GM18867 (cell line): Measurements from ENCODE around the gene MALAT1.
"Not testable (repeated sequence)": the region's sequence is repeated elsewhere in the genome, so short reads cannot be mapped to it uniquely, and the experiment has no call there.

Experiments used
- ATAC-seq: cut with Tn5 transposase; IDR thresholded peaks from one replicate; pipeline ENCODE4 v1.9.1; 2021; ENCODE audit warnings: mild to moderate bottlenecking, moderate library complexity; ENCODE audit not compliant: unreplicated experiment

MALAT1 gene

GRCh38 chr11:65497141-65498041 is 1.5 kb upstream of the MALAT1 start:
- peak; percentile 64 for ATAC-seq

- ATAC-seq: no peak
Observed at GRCh38 chr11:65498042-65498726, 661 bp upstream of the MALAT1 start.

DNA sequence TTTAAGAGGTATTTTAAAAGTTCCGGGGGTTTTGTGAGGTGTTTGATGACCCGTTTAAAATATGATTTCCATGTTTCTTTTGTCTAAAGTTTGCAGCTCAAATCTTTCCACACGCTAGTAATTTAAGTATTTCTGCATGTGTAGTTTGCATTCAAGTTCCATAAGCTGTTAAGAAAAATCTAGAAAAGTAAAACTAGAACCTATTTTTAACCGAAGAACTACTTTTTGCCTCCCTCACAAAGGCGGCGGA is 193 bp upstream of the MALAT1 start:
- no peak for ATAC-seq

- ATAC-seq: no peak
Observed at GRCh38 chr11:65499713-65500386, 1.0 kb downstream of the MALAT1 start.

DNA sequence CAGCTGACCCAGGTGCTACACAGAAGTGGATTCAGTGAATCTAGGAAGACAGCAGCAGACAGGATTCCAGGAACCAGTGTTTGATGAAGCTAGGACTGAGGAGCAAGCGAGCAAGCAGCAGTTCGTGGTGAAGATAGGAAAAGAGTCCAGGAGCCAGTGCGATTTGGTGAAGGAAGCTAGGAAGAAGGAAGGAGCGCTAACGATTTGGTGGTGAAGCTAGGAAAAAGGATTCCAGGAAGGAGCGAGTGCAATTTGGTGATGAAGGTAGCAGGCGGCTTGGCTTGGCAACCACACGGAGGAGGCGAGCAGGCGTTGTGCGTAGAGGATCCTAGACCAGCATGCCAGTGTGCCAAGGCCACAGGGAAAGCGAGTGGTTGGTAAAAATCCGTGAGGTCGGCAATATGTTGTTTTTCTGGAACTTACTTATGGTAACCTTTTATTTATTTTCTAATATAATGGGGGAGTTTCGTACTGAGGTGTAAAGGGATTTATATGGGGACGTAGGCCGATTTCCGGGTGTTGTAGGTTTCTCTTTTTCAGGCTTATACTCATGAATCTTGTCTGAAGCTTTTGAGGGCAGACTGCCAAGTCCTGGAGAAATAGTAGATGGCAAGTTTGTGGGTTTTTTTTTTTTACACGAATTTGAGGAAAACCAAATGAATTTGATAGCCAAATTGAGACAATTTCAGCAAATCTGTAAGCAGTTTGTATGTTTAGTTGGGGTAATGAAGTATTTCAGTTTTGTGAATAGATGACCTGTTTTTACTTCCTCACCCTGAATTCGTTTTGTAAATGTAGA is 1.7 kb downstream of the MALAT1 start:
- no peak for ATAC-seq

GRCh38 chr11:65501186-65501471 is 2.3 kb downstream of the MALAT1 start:
- ATAC-seq: no peak

DNA sequence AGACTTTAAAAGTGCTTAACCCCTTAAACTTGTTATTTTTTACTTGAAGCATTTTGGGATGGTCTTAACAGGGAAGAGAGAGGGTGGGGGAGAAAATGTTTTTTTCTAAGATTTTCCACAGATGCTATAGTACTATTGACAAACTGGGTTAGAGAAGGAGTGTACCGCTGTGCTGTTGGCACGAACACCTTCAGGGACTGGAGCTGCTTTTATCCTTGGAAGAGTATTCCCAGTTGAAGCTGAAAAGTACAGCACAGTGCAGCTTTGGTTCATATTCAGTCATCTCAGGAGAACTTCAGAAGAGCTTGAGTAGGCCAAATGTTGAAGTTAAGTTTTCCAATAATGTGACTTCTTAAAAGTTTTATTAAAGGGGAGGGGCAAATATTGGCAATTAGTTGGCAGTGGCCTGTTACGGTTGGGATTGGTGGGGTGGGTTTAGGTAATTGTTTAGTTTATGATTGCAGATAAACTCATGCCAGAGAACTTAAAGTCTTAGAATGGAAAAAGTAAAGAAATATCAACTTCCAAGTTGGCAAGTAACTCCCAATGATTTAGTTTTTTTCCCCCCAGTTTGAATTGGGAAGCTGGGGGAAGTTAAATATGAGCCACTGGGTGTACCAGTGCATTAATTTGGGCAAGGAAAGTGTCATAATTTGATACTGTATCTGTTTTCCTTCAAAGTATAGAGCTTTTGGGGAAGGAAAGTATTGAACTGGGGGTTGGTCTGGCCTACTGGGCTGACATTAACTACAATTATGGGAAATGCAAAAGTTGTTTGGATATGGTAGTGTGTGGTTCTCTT is 2.8 kb downstream of the MALAT1 start:
- ATAC-seq: no peak

GRCh38 chr11:65502274-65502554 is 3.4 kb downstream of the MALAT1 start:
- ATAC-seq: no peak

DNA sequence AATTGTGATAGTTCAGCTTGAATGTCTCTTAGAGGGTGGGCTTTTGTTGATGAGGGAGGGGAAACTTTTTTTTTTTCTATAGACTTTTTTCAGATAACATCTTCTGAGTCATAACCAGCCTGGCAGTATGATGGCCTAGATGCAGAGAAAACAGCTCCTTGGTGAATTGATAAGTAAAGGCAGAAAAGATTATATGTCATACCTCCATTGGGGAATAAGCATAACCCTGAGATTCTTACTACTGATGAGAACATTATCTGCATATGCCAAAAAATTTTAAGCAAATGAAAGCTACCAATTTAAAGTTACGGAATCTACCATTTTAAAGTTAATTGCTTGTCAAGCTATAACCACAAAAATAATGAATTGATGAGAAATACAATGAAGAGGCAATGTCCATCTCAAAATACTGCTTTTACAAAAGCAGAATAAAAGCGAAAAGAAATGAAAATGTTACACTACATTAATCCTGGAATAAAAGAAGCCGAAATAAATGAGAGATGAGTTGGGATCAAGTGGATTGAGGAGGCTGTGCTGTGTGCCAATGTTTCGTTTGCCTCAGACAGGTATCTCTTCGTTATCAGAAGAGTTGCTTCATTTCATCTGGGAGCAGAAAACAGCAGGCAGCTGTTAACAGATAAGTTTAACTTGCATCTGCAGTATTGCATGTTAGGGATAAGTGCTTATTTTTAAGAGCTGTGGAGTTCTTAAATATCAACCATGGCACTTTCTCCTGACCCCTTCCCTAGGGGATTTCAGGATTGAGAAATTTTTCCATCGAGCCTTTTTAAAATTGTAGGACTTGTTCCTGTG is 3.9 kb downstream of the MALAT1 start:
- ATAC-seq: no peak

DNA sequence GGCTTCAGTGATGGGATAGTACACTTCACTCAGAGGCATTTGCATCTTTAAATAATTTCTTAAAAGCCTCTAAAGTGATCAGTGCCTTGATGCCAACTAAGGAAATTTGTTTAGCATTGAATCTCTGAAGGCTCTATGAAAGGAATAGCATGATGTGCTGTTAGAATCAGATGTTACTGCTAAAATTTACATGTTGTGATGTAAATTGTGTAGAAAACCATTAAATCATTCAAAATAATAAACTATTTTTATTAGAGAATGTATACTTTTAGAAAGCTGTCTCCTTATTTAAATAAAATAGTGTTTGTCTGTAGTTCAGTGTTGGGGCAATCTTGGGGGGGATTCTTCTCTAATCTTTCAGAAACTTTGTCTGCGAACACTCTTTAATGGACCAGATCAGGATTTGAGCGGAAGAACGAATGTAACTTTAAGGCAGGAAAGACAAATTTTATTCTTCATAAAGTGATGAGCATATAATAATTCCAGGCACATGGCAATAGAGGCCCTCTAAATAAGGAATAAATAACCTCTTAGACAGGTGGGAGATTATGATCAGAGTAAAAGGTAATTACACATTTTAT is 4.6 kb downstream of the MALAT1 start:
- ATAC-seq: no peak

GRCh38 chr11:65503949-65504673 is 5.3 kb downstream of the MALAT1 start:
- ATAC-seq: no peak

- ATAC-seq: no peak
Observed at GRCh38 chr11:65504674-65505465, 6.0 kb downstream of the MALAT1 start.

GRCh38 chr11:65505466-65506289 is 6.8 kb downstream of the MALAT1 start:
- ATAC-seq: no peak

- no peak for ATAC-seq
Observed at GRCh38 chr11:65506290-65506771, 7.5 kb downstream of the MALAT1 start.

- peak; percentile 27 for ATAC-seq
Observed at GRCh38 chr11:65506772-65507505, 8.1 kb downstream of the MALAT1 start.

DNA sequence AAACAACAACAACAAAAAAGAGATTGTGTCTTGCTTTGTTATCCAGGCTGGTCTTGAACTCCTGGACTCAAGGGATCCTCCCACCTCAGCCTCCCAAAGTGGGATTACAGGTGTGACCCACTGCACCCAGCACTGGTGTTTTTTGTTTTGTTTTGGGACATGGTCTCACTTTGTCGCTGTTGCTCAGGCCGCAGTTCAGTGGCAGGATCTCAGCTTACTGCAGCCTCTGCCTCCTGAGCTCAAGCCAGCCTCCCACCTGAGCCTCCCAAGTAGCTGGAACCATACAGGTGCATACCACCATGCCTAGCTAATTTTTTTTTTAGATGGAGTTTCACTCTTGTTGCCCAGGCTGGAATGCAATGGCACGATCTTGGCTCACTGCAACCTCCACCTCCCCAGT is 13.5 kb downstream of the MALAT1 start:
- ATAC-seq: not testable (repeated sequence)
